ENCODE results near the gene PPP6R3.

PPP6R3 gene

GRCh38 chr11:68480193-68480592, 19.6 kb downstream of the PPP6R3 start:
- TF ChIP-seq CTCF (IDR thresholded peaks at IDR 0.05), result no peak

- no peak for TF ChIP-seq CTCF (IDR thresholded peaks at IDR 0.05)
Measured at GRCh38 chr11:68480852-68481510, 20.4 kb downstream of the PPP6R3 start.

- TF ChIP-seq CTCF (IDR thresholded peaks at IDR 0.05), result no peak
Measured at GRCh38 chr11:68481579-68482240, 21.2 kb downstream of the PPP6R3 start.

- no peak for TF ChIP-seq CTCF (IDR thresholded peaks at IDR 0.05)
Measured at GRCh38 chr11:68488623-68489022, 28.1 kb downstream of the PPP6R3 start.

- TF ChIP-seq CTCF (IDR thresholded peaks at IDR 0.05), result no peak
Measured at GRCh38 chr11:68495220-68495729, 34.7 kb downstream of the PPP6R3 start.

- no peak for TF ChIP-seq CTCF (IDR thresholded peaks at IDR 0.05)
Measured at GRCh38 chr11:68495872-68496271, 35.3 kb downstream of the PPP6R3 start.

- no peak for TF ChIP-seq CTCF (IDR thresholded peaks at IDR 0.05)
Measured at GRCh38 chr11:68497761-68498160, 37.2 kb downstream of the PPP6R3 start.
